Fibroblast of lung (primary cell): ENCODE measurements around the gene RCAN2.
"Not testable (repeated sequence)": the region's sequence is repeated elsewhere in the genome, so short reads cannot be mapped to it uniquely, and the experiment has no call there.

Source experiments
- EZH2 ChIP-seq: IDR thresholded peaks from 2 replicates; pipeline ENCODE4 v1.5.1; 2012; ENCODE audit warnings: low read length, control low read depth, mild to moderate bottlenecking; ENCODE audit errors: missing control alignments
- TF ChIP-seq, protein P1 (sequence below), 2 donors: IDR thresholded peaks in 1 of 2; conservative IDR thresholded peaks in 1 of 2; 1 replicate in 1 of 2; 2 replicates in 1 of 2; pipeline ENCODE4 v1.5.1; 2011 to 2012; ENCODE audit warnings: low read length in 2 of 2, control low read depth in 1 of 2, inconsistent platforms in 1 of 2, low read depth in 1 of 2, mild to moderate bottlenecking in 1 of 2

DNA sequence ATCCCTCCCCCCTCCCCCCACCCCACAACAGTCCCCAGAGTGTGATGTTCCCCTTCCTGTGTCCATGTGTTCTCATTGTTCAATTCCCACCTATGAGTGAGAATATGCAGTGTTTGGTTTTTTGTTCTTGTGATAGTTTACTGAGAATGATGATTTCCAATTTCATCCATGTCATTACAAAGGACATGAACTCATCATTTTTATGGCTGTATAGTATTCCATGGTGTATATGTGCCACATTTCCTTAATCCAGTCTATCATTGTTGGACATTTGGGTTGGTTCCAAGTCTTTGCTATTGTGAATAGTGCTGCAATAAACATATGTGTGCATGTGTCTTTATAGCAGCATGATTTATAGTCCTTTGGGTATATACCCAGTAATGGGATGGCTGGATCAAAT lies 158.8 kb downstream of the RCAN2 start:
- not testable (repeated sequence) for TF ChIP-seq EZH2
- TF ChIP-seq, protein P1, sequence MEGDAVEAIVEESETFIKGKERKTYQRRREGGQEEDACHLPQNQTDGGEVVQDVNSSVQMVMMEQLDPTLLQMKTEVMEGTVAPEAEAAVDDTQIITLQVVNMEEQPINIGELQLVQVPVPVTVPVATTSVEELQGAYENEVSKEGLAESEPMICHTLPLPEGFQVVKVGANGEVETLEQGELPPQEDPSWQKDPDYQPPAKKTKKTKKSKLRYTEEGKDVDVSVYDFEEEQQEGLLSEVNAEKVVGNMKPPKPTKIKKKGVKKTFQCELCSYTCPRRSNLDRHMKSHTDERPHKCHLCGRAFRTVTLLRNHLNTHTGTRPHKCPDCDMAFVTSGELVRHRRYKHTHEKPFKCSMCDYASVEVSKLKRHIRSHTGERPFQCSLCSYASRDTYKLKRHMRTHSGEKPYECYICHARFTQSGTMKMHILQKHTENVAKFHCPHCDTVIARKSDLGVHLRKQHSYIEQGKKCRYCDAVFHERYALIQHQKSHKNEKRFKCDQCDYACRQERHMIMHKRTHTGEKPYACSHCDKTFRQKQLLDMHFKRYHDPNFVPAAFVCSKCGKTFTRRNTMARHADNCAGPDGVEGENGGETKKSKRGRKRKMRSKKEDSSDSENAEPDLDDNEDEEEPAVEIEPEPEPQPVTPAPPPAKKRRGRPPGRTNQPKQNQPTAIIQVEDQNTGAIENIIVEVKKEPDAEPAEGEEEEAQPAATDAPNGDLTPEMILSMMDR (conservative IDR thresholded peaks at IDR 0.05 in 1 of 2, IDR thresholded peaks at IDR 0.05 in 1 of 2; ENCODE audit: low read depth in 1 of 2, low read length in 2 of 2): not testable (repeated sequence)
